HG02943 (cell line): ENCODE measurements around the gene NFS1.

Experiments
- ATAC-seq: cut with Tn5 transposase; IDR thresholded peaks from one replicate; pipeline ENCODE4 v1.9.1; 2021; ENCODE audit warnings: mild to moderate bottlenecking, low read depth, moderate library complexity; ENCODE audit not compliant: unreplicated experiment

NFS1 gene

DNA sequence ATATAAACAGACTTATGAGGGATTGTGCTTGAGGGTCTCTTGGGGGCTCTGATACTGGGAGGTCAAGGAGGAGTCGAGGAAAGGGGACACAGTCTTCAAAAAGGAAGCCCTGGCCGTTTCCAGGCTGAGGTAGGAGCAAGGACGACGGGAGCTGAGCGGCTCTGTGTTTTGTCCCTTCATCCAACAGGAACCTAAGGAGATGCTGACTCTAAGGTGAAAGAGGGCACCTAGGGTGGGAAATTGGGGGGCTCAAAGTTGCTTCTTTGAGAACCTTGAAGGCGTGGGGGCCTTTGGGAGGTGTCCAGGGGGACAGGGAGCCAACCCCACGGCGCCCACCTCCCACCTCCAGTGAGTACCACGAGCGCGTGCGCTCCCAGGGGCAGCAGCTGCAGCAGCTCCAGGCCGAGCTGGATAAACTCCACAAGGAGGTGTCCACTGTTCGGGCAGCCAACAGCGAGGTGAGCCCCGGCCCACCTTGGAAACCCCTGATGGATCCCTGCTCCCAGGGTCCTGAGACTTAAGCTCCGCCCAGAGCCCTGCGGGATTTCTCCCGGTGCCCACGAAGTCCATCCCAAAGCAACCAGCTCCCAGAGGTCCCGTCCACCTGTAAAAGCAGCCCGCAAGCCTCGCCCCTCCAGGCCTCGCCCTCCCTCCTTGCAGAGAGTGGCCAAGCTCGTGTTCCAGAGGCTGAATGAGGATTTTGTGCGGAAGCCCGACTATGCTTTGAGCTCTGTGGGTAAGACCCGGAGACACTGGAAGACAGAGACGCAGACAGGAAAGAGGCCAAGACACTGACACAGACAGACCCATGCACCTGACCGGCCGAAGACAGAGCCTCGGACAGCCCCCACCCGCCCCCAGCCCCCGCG, 80.7 kb downstream of the NFS1 start:
- no peak for ATAC-seq
